ENCODE measurements around the gene ZNF730. TPM values are rescaled to one million over a fixed set of nuclear protein-coding genes. Genes with fewer than 3 reads are reported as not detected.
"Not testable (repeated sequence)": the region's sequence is repeated elsewhere in the genome, so short reads cannot be mapped to it uniquely, and the experiment has no call there.

ZNF730 gene
- polyA plus RNA-seq (2013, experiment 1 of 2; ENCODE audit: insufficient read length), result 1.3 TPM
- 1.2 TPM for polyA plus RNA-seq (2013, experiment 2 of 2; ENCODE audit: insufficient read length)

GRCh38 chr19:23116802-23117571 lies at the start of gene ZNF730:
Gene ZNF730, plus strand, starts transcription at chr19:23117025. Its CDS starts 149 bp downstream, at chr19:23117174.
- DNase-seq, result peak; percentile 80

GRCh38 chr19:23070353-23071146 lies 46.3 kb upstream of the ZNF730 start:
- DNase-seq, result peak; percentile 27

- peak; percentile 25 for DNase-seq
Observed at GRCh38 chr19:23071147-23071511, 45.7 kb upstream of the ZNF730 start.

GRCh38 chr19:23075031-23075733 lies 41.6 kb upstream of the ZNF730 start:
- peak; percentile 72 for DNase-seq

- DNase-seq, result not testable (repeated sequence)
Observed at GRCh38 chr19:23077776-23078175, 39.0 kb upstream of the ZNF730 start.

GRCh38 chr19:23093832-23094231 lies 23.0 kb upstream of the ZNF730 start:
- no peak for DNase-seq

- DNase-seq, result no peak
Observed at GRCh38 chr19:23095418-23095817, 21.4 kb upstream of the ZNF730 start.

GRCh38 chr19:23098286-23098685 lies 18.5 kb upstream of the ZNF730 start:
- DNase-seq, result no peak

GRCh38 chr19:23098988-23099387 lies 17.8 kb upstream of the ZNF730 start:
- no peak for DNase-seq

- DNase-seq, result no peak
Observed at GRCh38 chr19:23099966-23100365, 16.9 kb upstream of the ZNF730 start.

- DNase-seq, result no peak
Observed at GRCh38 chr19:23101241-23101640, 15.6 kb upstream of the ZNF730 start.

- DNase-seq, result no peak
Observed at GRCh38 chr19:23118400-23118799, 1.6 kb downstream of the ZNF730 start.

GRCh38 chr19:23134211-23134610 lies 17.4 kb downstream of the ZNF730 start:
- not testable (repeated sequence) for DNase-seq

- DNase-seq, result no peak
Observed at GRCh38 chr19:23145617-23146415, 29.0 kb downstream of the ZNF730 start.

- DNase-seq, result no peak
Observed at GRCh38 chr19:23160766-23161165, 43.9 kb downstream of the ZNF730 start.

GRCh38 chr19:23168286-23168685 lies 51.5 kb downstream of the ZNF730 start:
- DNase-seq, result not testable (repeated sequence)

- no peak for DNase-seq
Observed at GRCh38 chr19:23183251-23183650, 66.4 kb downstream of the ZNF730 start.

- DNase-seq, result no peak
Observed at GRCh38 chr19:23190341-23190740, 73.5 kb downstream of the ZNF730 start.
